Dermis microvascular lymphatic vessel endothelial cell (primary cell): ENCODE results near the gene ATP9A. TPM values are rescaled to one million over a fixed set of nuclear protein-coding genes. Genes with fewer than 3 reads are reported as not detected.
"Not testable (repeated sequence)": the region's sequence is repeated elsewhere in the genome, so short reads cannot be mapped to it uniquely, and the experiment has no call there.

Experiments
- DNase-seq, 2 donors: peaks; one replicate each; pipeline versions ENCODE4 v3.0.0 to v3.0.0-alpha.2; 2010; ENCODE audit warnings: low read depth in 2 of 2
- total RNA-seq: library from RNA; depleted of rRNA; stranded (reverse); fragments of >200 nt; gene quantifications from 2 replicates; pipeline ENCODE4 v1.2.1, GENCODE V29; 2014

Gene ATP9A
- total RNA-seq, 1 donor from 2014 or later = 54.0 TPM

- DNase-seq = no peak
Measured at GRCh38 chr20:51731731-51732095, 36.5 kb downstream of the ATP9A start.

- no peak for DNase-seq
Measured at GRCh38 chr20:51729771-51730170, 38.4 kb downstream of the ATP9A start.

- no peak for DNase-seq
Measured at GRCh38 chr20:51728737-51729136, 39.5 kb downstream of the ATP9A start.

- DNase-seq = no peak
Measured at GRCh38 chr20:51727872-51728271, 40.3 kb downstream of the ATP9A start.

- DNase-seq = no peak
Measured at GRCh38 chr20:51725584-51726176, 42.5 kb downstream of the ATP9A start.

GRCh38 chr20:51723026-51723425, 45.2 kb downstream of the ATP9A start:
- DNase-seq = not testable (repeated sequence)

- not testable (repeated sequence) for DNase-seq
Measured at GRCh38 chr20:51722246-51722645, 45.9 kb downstream of the ATP9A start.

- no peak for DNase-seq
Measured at GRCh38 chr20:51720854-51721253, 47.3 kb downstream of the ATP9A start.

GRCh38 chr20:51720384-51720783, 47.8 kb downstream of the ATP9A start:
- no peak for DNase-seq

GRCh38 chr20:51715856-51716185, 52.4 kb downstream of the ATP9A start:
- no peak for DNase-seq

- DNase-seq = peak in 1 of 2 donors; percentile 39
Measured at GRCh38 chr20:51715163-51715855, 52.9 kb downstream of the ATP9A start.

- DNase-seq = no peak
Measured at GRCh38 chr20:51713213-51713598, 55.0 kb downstream of the ATP9A start.

- peak in 1 of 2 donors; percentile 61 for DNase-seq
Measured at GRCh38 chr20:51712501-51713212, 55.5 kb downstream of the ATP9A start.

- no peak for DNase-seq
Measured at GRCh38 chr20:51711426-51711825, 56.8 kb downstream of the ATP9A start.

- DNase-seq = no peak
Measured at GRCh38 chr20:51710361-51710894, 57.8 kb downstream of the ATP9A start.

- no peak for DNase-seq
Measured at GRCh38 chr20:51705400-51705799, 62.8 kb downstream of the ATP9A start.

GRCh38 chr20:51703400-51704287, 64.5 kb downstream of the ATP9A start:
- DNase-seq = peak in 1 of 2 donors; percentile 23

GRCh38 chr20:51702556-51702955, 65.6 kb downstream of the ATP9A start:
- no peak for DNase-seq

- peak in 1 of 2 donors; percentile 67 for DNase-seq
Measured at GRCh38 chr20:51700809-51701285, 67.3 kb downstream of the ATP9A start.

- DNase-seq = no peak
Measured at GRCh38 chr20:51698252-51698651, 69.9 kb downstream of the ATP9A start.

GRCh38 chr20:51697096-51697826, 70.9 kb downstream of the ATP9A start:
- DNase-seq = peak; percentile 26 to 67
